Activated T-cell treated with anti-CD3 and anti-CD28 coated beads for 4 hours (primary cell): ENCODE results near the gene SLC16A9.
A peak's percentile ranks its signal among the peaks of the same experiment; 100 is the strongest.
"Not testable (repeated sequence)": the region's sequence is repeated elsewhere in the genome, so short reads cannot be mapped to it uniquely, and the experiment has no call there.

Source experiments
- DNase-seq: peaks from one replicate; pipeline ENCODE4 v3.0.0-alpha.2; 2020

Gene SLC16A9

GRCh38 chr10:59709395-59710125, at the start of gene SLC16A9:
Gene SLC16A9, minus strand, starts transcription at chr10:59709850. Its CDS starts 25,559 bp downstream, at chr10:59684291.
- peak; percentile 4 for DNase-seq

- DNase-seq, result no peak
Observed at GRCh38 chr10:59757966-59758365, 48.3 kb upstream of the SLC16A9 start.

- DNase-seq, result no peak
Observed at GRCh38 chr10:59754951-59755350, 45.3 kb upstream of the SLC16A9 start.

- DNase-seq, result no peak
Observed at GRCh38 chr10:59753267-59753666, 43.6 kb upstream of the SLC16A9 start, which contains the start of gene MRLN. Gene MRLN, minus strand, starts transcription at chr10:59753455.

GRCh38 chr10:59752278-59752940, 42.8 kb upstream of the SLC16A9 start:
- no peak for DNase-seq

- no peak for DNase-seq
Observed at GRCh38 chr10:59750155-59750945, 40.7 kb upstream of the SLC16A9 start.

- DNase-seq, result no peak
Observed at GRCh38 chr10:59748834-59749233, 39.2 kb upstream of the SLC16A9 start.

GRCh38 chr10:59745163-59745650, 35.6 kb upstream of the SLC16A9 start:
- no peak for DNase-seq

- not testable (repeated sequence) for DNase-seq
Observed at GRCh38 chr10:59744762-59745161, 35.1 kb upstream of the SLC16A9 start.

GRCh38 chr10:59744156-59744555, 34.5 kb upstream of the SLC16A9 start:
- not testable (repeated sequence) for DNase-seq

GRCh38 chr10:59741583-59741982, 31.9 kb upstream of the SLC16A9 start:
- DNase-seq, result no peak

GRCh38 chr10:59741048-59741447, 31.4 kb upstream of the SLC16A9 start:
- no peak for DNase-seq

GRCh38 chr10:59736749-59737148, 27.1 kb upstream of the SLC16A9 start:
- no peak for DNase-seq

- no peak for DNase-seq
Observed at GRCh38 chr10:59735296-59735695, 25.6 kb upstream of the SLC16A9 start.

- no peak for DNase-seq
Observed at GRCh38 chr10:59734014-59734462, 24.4 kb upstream of the SLC16A9 start.

GRCh38 chr10:59733321-59734013, 23.8 kb upstream of the SLC16A9 start:
- not testable (repeated sequence) for DNase-seq

GRCh38 chr10:59732849-59733248, 23.2 kb upstream of the SLC16A9 start:
- DNase-seq, result not testable (repeated sequence)

GRCh38 chr10:59729167-59729566, 19.5 kb upstream of the SLC16A9 start:
- not testable (repeated sequence) for DNase-seq

- no peak for DNase-seq
Observed at GRCh38 chr10:59724098-59724938, 14.7 kb upstream of the SLC16A9 start.

GRCh38 chr10:59720377-59720776, 10.7 kb upstream of the SLC16A9 start:
- no peak for DNase-seq

GRCh38 chr10:59719374-59719773, 9.7 kb upstream of the SLC16A9 start:
- no peak for DNase-seq

GRCh38 chr10:59718257-59718656, 8.6 kb upstream of the SLC16A9 start:
- DNase-seq, result no peak
